Left hindlimb (tissue), 1 donor: ENCODE measurements around the gene ALDH1A1.
"Not testable (repeated sequence)": the region's sequence is repeated elsewhere in the genome, so short reads cannot be mapped to it uniquely, and the experiment has no call there.

Experiments
- DNase-seq: peaks from one replicate; pipeline ENCODE4 v3.0.0-alpha.2; 2018

Gene ALDH1A1

GRCh38 chr9:72891043-72891442, 61.8 kb downstream of the ALDH1A1 start:
- DNase-seq = no peak

GRCh38 chr9:72888943-72889342, 63.9 kb downstream of the ALDH1A1 start:
- DNase-seq = no peak

- DNase-seq = no peak
Observed at GRCh38 chr9:72888067-72888466, 64.8 kb downstream of the ALDH1A1 start.

GRCh38 chr9:72886386-72886785, 66.5 kb downstream of the ALDH1A1 start:
- no peak for DNase-seq

- no peak for DNase-seq
Observed at GRCh38 chr9:72884508-72884907, 68.3 kb downstream of the ALDH1A1 start.

GRCh38 chr9:72883875-72884274, 69.0 kb downstream of the ALDH1A1 start:
- no peak for DNase-seq

- no peak for DNase-seq
Observed at GRCh38 chr9:72882117-72882775, 70.6 kb downstream of the ALDH1A1 start.

GRCh38 chr9:72880821-72881220, 72.0 kb downstream of the ALDH1A1 start:
- DNase-seq = no peak

- DNase-seq = no peak
Observed at GRCh38 chr9:72875221-72875620, 77.6 kb downstream of the ALDH1A1 start.

- DNase-seq = no peak
Observed at GRCh38 chr9:72874344-72874743, 78.5 kb downstream of the ALDH1A1 start.

- no peak for DNase-seq
Observed at GRCh38 chr9:72873456-72873855, 79.4 kb downstream of the ALDH1A1 start.

GRCh38 chr9:72872718-72873117, 80.1 kb downstream of the ALDH1A1 start:
- DNase-seq = no peak

GRCh38 chr9:72871685-72872084, 81.2 kb downstream of the ALDH1A1 start:
- no peak for DNase-seq

GRCh38 chr9:72864327-72864726, 88.5 kb downstream of the ALDH1A1 start:
- DNase-seq = no peak

- DNase-seq = no peak
Observed at GRCh38 chr9:72863456-72864094, 89.3 kb downstream of the ALDH1A1 start.

GRCh38 chr9:72862788-72863187, 90.1 kb downstream of the ALDH1A1 start:
- DNase-seq = not testable (repeated sequence)

GRCh38 chr9:72858089-72858912, 94.6 kb downstream of the ALDH1A1 start:
- DNase-seq = no peak

GRCh38 chr9:72857624-72857996, 95.2 kb downstream of the ALDH1A1 start:
- no peak for DNase-seq

- no peak for DNase-seq
Observed at GRCh38 chr9:72856972-72857623, 95.8 kb downstream of the ALDH1A1 start.

- no peak for DNase-seq
Observed at GRCh38 chr9:72855890-72856523, 96.8 kb downstream of the ALDH1A1 start.

- DNase-seq = no peak
Observed at GRCh38 chr9:72855321-72855720, 97.5 kb downstream of the ALDH1A1 start.
